Forelimb muscle (tissue), 1 donor: ENCODE measurements around the gene OR4D11. TPM values are rescaled to one million over a fixed set of nuclear protein-coding genes. Genes with fewer than 3 reads are reported as not detected.
A peak's percentile ranks its signal among the peaks of the same experiment; 100 is the strongest.
"Not testable (repeated sequence)": the region's sequence is repeated elsewhere in the genome, so short reads cannot be mapped to it uniquely, and the experiment has no call there.

Experiments used
- DNase-seq: peaks from one replicate; pipeline ENCODE4 v3.0.0-alpha.2; 2013; ENCODE audit warnings: low read depth
- polyA plus RNA-seq: library from polyadenylated mRNA; unstranded; fragments of 120-200 nt; gene quantifications from one replicate; pipeline ENCODE4 v1.2.1, GENCODE V29; 2013; ENCODE audit not compliant: insufficient read length

The OR4D11 gene
- not detected for polyA plus RNA-seq

DNA sequence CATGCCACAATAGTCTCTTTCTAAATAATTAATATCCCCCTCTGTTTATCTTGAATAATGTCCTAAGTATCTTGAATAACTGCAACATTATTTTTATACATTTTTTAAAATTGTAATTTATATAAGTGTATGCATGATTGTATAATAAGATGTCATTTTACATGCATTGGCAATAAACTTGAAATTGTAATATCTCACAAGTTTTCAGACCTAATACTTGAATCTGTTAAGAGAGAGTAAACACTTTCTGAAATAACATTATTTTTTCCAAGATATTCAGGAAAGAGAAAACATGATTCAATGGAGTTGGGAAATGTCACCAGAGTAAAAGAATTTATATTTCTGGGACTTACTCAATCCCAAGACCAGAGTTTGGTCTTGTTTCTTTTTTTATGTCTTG, at the start of gene OR4D11:
Gene OR4D11 (plus strand): TSS at position 301 of the 400 bp plus-strand sequence. CDS start 0 bp downstream, at position 301.
- DNase-seq = no peak

DNA sequence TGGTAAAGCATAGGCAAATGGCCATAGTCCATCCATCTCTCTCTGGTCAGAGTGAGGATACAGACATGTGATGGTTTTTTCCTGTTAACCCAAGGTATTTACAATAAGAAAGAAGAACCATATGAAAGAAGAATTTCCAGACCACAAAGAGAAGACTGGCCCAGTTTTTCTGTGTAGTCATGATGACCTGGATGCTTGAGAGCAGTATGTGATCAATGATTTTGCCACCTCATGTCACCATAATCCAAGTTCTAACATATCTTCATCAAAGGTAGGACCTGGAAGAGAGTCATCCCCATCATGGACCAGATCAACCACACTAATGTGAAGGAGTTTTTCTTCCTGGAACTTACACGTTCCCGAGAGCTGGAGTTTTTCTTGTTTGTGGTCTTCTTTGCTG, 46.7 kb upstream of the OR4D11 start, which contains the start of gene OR4D6:
Gene OR4D6 (plus strand): TSS at position 301 of the 400 bp plus-strand sequence. CDS start 0 bp downstream, at position 301.
- no peak for DNase-seq

DNA sequence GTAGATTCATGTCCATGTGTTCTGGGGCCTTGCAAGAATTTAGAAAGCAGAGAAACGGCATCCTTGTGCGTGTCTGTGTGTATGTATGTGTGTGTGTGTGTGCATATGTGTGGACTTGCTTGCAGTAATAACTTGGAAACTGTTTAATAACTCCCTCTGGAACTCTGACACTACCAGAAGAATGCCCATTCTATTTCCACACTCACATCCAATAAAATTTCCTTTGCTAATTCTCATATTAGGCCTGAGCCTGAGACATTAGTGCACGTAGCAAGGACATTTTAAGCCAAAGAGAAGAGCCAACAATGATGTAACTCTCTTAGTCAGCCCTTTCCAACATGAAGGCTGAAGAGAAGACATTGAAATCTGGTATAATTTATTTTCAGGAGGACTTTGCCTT, 43.5 kb upstream of the OR4D11 start:
- peak; percentile 26 for DNase-seq

DNA sequence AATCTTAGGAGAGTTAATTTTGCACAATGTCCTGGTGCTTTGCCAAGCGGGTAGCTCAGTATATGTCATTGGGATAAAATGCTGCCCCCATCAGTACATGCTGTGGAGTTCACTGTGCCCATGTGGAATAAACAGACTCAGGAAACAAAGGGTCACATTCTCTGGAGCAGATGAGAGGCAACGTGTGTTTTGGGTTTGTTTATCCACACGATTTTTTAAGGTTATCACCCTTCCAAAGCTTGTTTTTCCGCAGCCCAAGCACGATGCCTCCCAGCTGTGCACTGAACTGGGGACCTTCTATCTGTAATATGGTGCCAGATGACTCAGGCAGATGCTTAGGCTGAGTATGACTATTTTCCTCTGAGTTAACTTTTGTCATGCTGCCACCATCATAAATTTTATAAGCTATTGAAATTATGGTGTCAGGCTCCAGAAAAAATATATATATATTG, 40.2 kb upstream of the OR4D11 start:
- peak; percentile 63 for DNase-seq

DNA sequence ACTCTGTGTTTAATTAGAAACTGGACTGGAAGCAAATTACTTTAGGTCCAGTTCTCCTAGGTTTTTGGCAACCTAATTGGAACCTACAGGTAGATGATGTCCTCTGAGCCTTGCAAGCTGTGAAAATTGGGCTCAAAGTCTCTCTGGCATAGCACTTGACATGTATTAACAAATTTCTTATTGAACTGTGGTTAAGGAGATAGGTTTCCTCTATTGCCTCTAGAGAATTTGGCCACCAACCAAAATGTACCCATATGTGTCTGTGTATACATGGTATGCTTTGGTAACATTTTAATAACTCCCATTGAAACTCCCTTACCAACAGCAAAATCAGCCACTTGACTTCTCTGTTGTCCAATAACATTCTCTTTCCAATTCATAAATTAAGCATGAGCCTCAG, 30.4 kb upstream of the OR4D11 start, which contains the start of gene OR4D10:
Gene OR4D10 (plus strand): TSS at position 301 of the 400 bp plus-strand sequence. CDS start 4,115 bp downstream, outside the sequence.
- no peak for DNase-seq

DNA sequence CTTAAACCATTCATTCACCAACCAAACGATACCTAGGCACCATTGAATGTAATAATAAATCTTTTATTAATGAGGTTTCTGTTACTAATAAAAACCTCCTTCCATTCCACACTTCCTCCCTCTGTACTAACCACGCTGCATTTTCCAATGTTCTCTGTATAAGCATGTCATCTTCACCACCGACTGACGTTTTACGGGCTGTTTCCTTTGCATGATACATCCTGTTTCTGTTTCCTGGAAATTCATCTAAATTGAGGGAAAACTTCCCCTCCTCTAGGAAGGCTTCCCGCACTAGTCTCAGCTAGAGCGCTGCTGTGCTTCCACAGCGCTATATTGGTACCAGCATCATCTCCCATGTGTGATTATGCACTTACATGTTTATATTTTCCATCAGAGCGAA, 28.2 kb upstream of the OR4D11 start:
- DNase-seq = no peak

DNA sequence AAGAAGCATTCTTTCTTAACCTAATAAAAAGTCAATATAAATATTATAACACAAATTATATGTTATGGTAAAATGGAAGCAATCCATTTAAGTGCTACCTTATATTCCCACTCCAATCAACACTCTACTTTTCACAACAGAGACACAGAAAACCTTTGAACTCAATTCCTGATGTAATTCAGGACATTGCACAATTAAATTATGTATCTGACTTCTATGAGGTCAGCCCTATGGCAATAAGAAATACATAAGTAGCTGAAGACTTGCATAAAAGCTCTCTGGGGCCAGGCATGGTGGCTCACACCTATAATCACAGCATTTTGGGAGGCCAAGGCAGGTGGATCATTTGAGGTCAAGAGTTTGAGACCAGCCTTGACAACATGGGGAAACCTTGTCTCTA, 23.5 kb upstream of the OR4D11 start:
- DNase-seq = no peak

DNA sequence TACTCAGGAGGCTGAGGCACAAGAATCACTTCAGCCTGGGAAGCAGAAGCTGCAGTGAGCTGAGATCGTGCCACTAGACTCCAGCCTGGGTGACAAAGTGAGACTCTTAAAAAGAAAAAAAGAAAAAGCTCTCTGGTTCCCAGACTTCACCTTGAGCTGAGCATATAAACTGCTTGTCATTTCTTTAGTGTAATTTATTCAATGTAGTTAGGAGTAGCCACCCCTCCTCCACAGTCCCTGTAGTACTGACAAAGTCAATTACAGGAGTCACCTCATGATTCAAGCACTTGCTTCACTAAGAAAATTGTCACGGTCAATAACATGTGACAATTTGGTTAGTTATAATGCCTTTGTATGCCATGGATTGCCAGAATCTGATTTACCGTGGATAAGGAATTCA, 23.0 kb upstream of the OR4D11 start:
- DNase-seq = no peak

DNA sequence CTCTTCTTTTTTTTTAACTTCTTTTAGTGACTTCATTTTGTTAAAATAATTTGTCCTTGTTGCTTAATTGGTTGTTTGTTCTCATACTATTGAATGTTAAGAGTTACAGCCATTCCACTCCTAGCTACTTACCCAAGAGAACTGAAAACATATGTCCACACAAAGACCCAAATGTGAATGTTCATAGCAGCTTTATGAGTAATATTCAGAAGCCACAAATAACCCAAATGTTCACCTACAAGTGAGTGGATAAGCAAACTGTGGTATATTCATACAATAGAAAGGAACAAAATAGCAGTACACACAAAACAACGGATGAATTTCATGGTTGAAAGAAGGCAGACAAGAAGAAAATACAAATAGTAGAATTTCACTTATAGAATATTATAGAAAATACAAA, 1.4 kb upstream of the OR4D11 start:
- DNase-seq = no peak

DNA sequence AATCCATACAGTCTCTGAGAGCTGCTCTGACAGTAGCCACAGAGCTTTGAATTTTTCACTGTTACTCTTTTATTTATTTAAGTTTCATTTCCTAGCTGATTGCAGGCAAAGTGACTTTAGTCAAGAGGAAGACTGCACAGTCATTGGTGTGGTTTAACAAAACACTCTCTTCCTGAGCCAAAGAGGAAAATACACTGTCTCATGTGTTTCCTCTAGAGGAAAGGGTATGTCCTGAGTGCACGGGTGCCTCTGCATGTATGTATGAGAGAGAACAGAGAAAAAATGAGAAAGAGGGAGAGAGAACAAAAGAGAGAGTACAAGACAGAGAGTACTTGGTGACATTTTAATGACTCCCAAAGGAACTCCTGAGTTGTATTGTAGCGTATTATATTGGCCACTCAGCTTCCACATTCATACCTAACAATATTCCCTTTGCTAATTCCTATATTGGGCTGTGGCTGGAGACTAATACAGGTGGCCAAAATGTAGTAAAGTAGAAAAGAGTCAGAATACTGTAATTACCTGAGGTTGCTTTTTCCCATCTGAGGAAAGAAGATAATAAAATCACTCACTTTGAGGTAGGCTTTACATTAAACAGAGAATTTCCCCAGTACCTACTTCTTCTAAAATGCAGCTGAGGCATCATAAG, 7.7 kb downstream of the OR4D11 start, which contains the start of gene OR4D9:
Gene OR4D9 (plus strand): TSS at position 599 of the 649 bp plus-strand sequence. CDS start 3,374 bp downstream, outside the sequence.
- peak; percentile 8 for DNase-seq

DNA sequence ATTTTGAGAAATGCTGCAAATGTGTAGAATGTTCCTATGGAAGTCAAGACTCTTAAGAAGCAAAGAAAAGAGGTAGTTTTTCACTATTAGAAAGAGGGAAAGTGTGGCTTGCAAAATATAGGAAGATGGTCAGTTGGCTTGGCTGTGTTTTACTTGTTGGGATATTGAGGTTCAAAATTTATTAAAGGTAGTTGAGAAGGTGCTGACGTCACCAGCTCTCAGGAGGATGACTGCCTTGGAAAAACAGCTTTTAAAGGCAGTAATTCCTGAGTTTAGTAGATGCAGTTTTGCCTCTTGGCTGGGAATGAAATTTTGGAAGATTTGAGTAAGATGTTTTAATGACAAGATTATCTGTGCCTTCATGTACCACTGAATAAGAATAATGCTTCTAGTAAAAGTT, 8.3 kb downstream of the OR4D11 start:
- no peak for DNase-seq

DNA sequence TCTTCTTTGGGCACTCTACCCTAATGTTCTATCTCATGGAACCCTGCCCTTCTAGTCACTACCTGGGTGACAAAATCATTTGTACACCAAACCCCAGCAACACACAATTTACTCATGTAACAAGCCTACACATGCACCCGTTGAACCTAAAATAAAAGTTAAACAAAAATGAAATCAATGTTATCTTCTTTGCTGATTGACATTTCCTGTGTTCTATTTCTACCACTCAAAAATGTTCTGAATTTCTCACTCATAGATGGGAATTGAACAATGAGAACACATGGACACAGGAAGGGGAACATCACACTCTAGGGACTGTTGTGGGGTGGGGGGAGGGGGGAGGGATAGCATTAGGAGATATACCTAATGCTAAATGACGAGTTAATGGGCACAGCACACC, 16.8 kb downstream of the OR4D11 start:
- not testable (repeated sequence) for DNase-seq

DNA sequence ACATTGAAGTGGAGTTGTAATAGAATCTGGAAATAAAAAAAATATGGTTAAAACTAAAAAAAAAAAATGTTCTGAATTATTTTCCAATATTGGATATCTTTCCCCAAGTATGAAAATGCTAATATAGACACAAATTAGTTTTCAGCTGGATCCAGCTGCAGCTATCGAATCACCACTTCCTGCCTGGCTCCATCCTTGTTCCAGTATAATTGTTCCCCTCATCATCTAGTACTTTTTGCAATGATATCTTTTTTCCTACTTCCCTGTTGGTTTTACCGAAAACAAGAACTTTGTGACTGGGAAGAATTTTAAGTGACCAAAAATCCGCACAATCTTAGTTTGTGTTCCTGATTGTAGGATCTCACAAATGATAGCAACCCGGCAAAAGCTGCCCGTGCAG, 17.4 kb downstream of the OR4D11 start:
- DNase-seq = no peak

DNA sequence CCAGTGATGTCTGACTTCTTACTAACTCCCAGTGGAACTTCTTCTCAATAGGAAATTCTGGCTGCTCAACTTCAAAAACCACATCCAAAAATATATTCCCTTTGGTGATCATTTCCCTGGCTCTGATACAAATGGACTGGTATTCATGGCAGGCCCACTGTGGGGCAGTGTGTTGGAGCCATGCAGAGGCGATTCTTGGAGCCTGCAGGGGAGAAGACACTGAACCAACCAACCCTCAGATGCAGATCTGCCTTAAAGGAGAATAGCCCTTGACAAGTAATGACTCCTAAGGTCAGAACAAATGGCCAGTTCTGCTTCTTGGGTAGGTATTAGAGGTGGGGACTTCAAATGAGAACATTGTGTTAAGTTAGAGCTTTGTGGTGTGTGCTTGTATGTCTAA, 20.2 kb downstream of the OR4D11 start:
- DNase-seq = no peak

DNA sequence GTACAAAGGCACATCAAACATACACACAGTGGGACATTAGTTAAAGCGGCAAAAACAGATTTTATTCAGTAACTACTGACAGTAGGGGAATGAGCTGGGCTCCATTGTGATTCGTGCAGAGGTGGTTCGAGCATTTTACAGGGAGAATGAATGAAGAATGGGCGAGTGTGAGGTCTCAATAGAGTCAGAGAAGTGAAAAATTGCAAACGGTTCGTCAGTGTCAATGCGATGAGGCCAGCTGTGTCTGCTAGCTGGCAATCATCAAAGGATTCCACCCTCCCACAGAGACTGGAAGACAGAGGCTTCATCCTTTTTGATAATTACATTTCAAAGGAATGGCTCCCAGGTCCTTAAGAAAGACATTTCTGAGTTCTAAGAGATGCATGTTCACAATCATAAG, 25.3 kb downstream of the OR4D11 start:
- DNase-seq = no peak

DNA sequence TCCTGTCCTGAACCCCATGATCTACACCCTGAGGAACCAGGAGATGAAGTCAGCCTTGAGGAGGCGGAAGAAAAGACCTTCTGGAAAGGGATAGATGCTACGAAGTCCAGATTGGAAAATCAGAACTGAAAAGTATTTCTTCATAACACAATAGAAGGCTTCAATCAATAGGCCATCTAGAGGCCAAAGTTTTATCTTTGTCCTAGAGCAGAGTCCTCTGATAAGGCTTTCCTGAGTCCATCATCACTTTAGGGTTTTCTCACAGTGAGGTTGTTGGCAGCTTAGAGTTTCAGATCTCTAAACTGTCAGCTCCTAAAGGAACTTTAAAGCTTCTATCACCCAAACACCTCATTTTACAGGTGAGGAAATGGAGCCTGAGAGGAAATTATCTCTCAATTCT, 29.2 kb downstream of the OR4D11 start:
- DNase-seq = no peak

DNA sequence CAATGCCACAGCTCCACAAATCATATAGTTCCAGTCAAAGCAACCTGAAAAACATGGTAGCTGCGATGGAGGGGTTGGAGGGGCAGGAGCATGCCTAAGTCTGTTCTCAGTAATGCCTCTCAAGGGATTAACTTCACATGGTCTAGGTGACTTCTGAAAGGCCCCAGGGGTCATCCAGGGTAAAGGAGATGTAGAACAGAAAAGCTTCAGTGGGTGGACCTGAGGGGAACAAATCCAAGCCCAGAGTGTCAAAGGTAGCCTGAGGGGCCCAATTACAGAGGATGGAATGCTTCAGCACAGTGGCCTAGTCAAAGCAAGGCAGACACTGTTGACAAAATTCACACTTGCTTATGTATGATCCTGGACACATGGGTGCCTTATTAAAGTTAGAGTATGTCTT, 31.3 kb downstream of the OR4D11 start:
- no peak for DNase-seq

DNA sequence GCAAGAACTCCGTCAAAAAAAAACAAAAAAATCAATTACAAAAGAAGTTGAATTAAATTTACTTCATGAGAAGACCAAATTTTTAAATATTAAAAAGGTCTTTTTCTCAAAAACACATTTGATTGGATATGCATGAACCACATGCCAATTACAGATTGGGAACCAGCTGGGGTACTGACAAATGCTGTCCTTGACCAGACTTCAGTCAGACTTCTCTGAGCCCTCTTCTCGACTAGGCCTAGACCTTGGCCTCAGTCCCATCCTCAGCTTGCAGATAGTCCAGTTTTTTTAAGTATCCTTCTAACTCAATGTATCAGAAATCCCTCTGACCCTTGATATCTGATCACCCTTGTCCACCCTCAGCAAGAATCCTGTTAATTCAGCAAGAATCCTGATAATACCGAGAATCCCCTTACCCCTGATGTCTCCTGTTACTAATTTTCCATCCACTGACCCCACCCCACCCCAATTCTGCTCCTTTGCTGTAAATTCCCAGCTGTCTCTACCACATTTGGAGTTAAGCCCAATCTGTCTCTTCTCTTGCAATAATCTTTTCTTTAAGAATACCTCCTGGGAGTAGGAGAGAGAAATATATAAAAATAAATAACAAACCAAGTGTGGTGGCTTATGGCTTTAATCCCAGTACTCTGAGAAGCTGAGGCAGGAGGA, 38.9 kb downstream of the OR4D11 start:
- no peak for DNase-seq

DNA sequence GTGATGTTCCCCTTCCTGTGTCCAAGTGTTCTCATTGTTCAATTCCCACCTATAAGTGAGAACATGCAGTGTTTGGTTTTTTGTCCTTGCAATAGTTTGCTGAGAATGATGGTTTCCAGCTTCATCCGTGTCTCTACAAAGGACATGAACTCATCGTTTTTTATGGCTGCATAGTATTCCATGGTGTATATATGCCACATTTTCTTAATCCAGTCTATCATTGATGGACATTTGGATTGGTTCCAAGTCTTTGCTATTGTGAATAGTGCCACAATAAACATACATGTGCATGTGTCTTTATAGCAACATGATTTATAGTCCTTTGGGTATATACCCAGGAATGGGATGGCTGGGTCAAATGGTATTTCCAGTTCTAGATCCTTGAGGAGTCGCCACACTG, 40.3 kb downstream of the OR4D11 start:
- not testable (repeated sequence) for DNase-seq

DNA sequence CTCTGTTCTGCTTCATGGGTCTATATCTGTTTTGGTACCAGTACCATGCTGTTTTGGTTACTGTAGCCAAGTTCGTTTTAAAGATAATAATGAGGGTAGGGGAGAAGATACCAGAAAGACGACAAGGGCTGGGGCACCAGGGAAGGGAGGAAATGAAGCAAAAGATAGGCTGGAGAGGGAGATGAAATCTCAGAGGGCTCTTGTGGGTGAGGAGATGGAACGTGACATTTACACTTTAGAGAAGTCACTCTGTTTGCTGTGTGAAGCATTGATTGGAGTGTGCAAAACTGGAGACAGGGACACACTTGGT, 41.4 kb downstream of the OR4D11 start:
- DNase-seq = no peak

DNA sequence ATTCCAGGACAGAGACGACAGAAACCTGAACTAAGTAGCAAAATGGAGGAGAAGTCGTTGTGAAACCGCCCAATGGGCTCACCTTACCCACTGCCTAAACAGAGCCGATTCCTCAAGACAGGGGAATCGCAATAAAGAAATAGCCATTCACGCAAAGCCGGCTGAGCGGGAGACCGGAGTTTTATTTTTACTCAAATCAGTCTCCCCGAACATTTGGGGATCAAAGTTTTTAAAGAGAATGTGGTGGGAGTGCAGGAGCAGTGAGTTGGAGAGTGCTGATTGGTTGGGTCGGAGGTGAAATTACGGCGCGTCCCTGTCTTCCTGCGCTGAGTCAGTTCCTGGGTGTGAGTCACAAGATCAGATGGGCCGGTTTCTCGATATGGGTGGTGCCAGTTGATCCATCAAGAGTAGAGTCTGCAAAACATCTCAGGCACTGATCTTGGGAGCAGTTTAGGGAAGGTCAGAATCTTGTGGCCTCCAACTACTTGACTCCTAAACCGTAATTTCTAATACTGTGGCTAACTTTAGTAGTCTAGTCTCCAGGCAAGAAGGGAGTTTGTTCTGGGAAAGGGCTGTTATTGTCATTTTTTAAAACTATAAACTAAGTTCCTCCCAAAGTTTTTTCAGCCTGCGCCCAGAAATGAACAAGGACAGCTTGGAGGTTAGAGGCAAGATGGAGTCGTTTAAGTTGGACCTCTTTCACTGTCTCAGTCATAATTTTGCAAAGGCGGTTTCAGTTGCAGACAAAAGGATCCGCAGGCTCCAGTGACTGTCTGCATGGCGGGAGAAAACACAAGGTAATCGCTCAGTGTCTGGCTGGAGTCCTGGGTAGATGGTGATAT, 42.0 kb downstream of the OR4D11 start:
- DNase-seq = no peak

DNA sequence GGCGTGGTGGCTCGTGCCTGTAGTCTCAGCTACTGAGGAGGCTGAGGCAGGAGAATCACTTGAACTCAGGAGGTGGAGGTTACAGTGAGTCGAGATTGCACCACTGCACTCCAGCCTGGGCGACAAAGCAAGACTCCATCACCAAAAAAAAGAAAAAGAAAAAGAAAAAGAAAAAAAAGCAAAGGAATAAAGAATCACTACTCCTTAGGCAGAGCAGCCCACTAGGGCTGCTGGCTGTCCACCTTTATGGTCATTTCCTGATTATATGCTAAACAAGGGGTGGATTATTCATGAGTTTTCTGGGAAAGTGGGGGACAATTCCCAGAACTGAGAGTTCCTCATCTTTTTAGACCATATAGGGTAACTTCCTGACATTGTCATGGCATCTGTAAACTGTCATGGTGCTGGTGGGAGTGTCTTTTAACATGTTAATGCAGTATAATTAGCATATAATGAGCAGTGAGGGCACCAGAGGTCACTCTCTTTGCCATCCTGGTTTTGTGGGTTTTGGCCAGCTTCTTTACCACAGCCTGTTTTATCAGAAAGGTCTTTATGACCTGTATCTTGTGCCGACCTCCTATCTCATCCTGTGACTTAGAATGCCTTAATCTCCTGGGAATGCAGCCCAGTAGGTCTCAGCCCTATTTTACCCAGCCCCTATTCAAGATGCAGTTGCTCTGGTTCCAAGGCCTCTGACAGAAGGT, 44.4 kb downstream of the OR4D11 start:
- DNase-seq = not testable (repeated sequence)
